ENCODE data around the gene ELK1.

- TF ChIP-seq, protein P1, sequence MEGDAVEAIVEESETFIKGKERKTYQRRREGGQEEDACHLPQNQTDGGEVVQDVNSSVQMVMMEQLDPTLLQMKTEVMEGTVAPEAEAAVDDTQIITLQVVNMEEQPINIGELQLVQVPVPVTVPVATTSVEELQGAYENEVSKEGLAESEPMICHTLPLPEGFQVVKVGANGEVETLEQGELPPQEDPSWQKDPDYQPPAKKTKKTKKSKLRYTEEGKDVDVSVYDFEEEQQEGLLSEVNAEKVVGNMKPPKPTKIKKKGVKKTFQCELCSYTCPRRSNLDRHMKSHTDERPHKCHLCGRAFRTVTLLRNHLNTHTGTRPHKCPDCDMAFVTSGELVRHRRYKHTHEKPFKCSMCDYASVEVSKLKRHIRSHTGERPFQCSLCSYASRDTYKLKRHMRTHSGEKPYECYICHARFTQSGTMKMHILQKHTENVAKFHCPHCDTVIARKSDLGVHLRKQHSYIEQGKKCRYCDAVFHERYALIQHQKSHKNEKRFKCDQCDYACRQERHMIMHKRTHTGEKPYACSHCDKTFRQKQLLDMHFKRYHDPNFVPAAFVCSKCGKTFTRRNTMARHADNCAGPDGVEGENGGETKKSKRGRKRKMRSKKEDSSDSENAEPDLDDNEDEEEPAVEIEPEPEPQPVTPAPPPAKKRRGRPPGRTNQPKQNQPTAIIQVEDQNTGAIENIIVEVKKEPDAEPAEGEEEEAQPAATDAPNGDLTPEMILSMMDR (IDR thresholded peaks at IDR 0.05): no peak
- no peak for TF ChIP-seq POLR2A (IDR thresholded peaks at IDR 0.05)
Measured at GRCh38 chrX:47683184-47683828, 32.9 kb upstream of the ELK1 start.
